ENCODE measurements around the gene CD320.
"Not testable (repeated sequence)": the region's sequence is repeated elsewhere in the genome, so short reads cannot be mapped to it uniquely, and the experiment has no call there.

CD320 gene

DNA sequence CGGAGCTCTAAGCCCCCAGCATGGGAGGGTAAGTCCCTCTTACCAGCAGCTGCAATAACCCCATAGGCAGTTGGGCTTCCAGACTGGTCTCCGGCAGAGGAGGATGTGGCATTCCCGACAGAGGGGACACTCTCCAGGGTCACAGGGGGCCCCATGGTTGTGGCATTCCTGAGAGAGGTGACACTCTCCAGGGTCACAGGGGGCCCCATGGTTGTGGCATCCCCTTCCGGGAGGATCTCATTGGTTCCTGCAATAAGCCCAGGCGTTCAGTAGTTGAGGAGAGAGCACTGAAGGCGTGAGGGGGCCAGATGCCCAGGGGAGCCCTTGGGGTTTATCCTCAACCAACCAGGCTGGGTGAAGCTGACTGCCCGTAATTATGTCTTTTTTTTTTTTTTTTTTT lies 5.4 kb downstream of the CD320 start:
- H3K4me3 ChIP-seq (ENCODE audit: low read depth, low read length) = no peak overlapping the region
- peak; percentile 27 for DNase-seq (ENCODE audit: low read depth)
- TF ChIP-seq, protein P1, sequence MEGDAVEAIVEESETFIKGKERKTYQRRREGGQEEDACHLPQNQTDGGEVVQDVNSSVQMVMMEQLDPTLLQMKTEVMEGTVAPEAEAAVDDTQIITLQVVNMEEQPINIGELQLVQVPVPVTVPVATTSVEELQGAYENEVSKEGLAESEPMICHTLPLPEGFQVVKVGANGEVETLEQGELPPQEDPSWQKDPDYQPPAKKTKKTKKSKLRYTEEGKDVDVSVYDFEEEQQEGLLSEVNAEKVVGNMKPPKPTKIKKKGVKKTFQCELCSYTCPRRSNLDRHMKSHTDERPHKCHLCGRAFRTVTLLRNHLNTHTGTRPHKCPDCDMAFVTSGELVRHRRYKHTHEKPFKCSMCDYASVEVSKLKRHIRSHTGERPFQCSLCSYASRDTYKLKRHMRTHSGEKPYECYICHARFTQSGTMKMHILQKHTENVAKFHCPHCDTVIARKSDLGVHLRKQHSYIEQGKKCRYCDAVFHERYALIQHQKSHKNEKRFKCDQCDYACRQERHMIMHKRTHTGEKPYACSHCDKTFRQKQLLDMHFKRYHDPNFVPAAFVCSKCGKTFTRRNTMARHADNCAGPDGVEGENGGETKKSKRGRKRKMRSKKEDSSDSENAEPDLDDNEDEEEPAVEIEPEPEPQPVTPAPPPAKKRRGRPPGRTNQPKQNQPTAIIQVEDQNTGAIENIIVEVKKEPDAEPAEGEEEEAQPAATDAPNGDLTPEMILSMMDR (IDR thresholded peaks at IDR 0.05; ENCODE audit: low read depth, low read length) = no peak
- TF ChIP-seq POLR2A (IDR thresholded peaks at IDR 0.05; ENCODE audit: extremely low read depth, insufficient read length) (no peak), MYC (IDR thresholded peaks at IDR 0.05; ENCODE audit: low read depth, low read length) (no peak)
- TF ChIP-seq, protein P2, sequence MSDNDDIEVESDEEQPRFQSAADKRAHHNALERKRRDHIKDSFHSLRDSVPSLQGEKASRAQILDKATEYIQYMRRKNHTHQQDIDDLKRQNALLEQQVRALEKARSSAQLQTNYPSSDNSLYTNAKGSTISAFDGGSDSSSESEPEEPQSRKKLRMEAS (IDR thresholded peaks at IDR 0.05; ENCODE audit: low read depth, low read length) = no peak

DNA sequence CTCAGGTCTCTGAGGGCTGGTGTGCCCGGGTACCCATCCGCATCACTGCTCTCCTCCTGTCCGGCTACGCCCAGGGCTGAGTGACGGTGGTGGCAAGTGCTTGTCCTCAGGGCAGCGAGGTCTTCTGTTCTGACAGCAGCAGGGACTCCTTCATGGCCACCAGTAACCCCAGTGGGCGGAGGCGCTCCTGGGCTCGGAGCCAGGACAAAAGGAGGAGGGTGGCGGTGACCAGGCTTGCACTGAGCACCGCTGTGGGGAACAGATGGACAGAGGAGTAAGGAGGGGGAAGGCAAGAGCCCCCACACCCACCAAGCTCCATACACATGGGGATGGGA lies 5.8 kb downstream of the CD320 start:
- DNase-seq (ENCODE audit: low read depth) = peak; percentile 25
- TF ChIP-seq, protein P2 (IDR thresholded peaks at IDR 0.05; ENCODE audit: low read depth, low read length) = no peak
- no peak overlapping the region for H3K4me3 ChIP-seq (ENCODE audit: low read depth, low read length)

GRCh38 chr19:8291337-8291736 lies 16.8 kb downstream of the CD320 start:
- DNase-seq (ENCODE audit: low read depth); H3K4me3 ChIP-seq (ENCODE audit: low read depth, low read length): not testable (repeated sequence)

- H3K4me3 ChIP-seq (ENCODE audit: low read depth, low read length); DNase-seq (ENCODE audit: low read depth): not testable (repeated sequence)
Observed at GRCh38 chr19:8276508-8276907, 31.6 kb downstream of the CD320 start.

DNA sequence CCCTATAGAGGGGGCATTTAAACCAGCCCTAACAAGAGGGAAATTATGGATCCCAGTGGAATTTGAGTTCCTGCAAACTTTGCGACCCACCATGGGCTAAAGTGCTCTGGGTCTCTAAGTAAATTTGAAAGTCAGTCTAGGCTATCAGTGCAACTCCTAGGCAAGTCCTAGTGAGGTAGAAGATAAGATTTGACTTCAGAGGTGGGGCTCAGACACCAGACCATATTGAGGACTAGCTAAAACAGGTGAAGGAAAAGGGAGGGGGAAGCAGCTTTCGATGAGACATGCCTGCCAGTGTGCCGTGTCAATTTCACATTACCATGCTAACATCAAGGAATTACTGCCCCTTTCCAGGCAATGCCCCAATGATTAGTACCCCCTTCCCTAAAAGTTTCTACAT lies 38.4 kb downstream of the CD320 start:
- TF ChIP-seq POLR2A (IDR thresholded peaks at IDR 0.05; ENCODE audit: extremely low read depth, insufficient read length) = no peak
- TF ChIP-seq, protein P2 (IDR thresholded peaks at IDR 0.05; ENCODE audit: low read depth, low read length) = no peak
- no peak for TF ChIP-seq MYC (IDR thresholded peaks at IDR 0.05; ENCODE audit: low read depth, low read length)
- TF ChIP-seq, protein P1 (IDR thresholded peaks at IDR 0.05; ENCODE audit: low read depth, low read length) = no peak
- no peak overlapping the region for H3K4me3 ChIP-seq (ENCODE audit: low read depth, low read length)
- no peak for DNase-seq (ENCODE audit: low read depth)

- TF ChIP-seq, protein P1 (IDR thresholded peaks at IDR 0.05; ENCODE audit: low read depth, low read length) = no peak
- TF ChIP-seq MYC (IDR thresholded peaks at IDR 0.05; ENCODE audit: low read depth, low read length) = no peak
- no peak for TF ChIP-seq POLR2A (IDR thresholded peaks at IDR 0.05; ENCODE audit: extremely low read depth, insufficient read length)
- TF ChIP-seq, protein P2 (IDR thresholded peaks at IDR 0.05; ENCODE audit: low read depth, low read length) = no peak
- H3K4me3 ChIP-seq (ENCODE audit: low read depth, low read length) = no peak overlapping the region
- DNase-seq (ENCODE audit: low read depth) = peak; percentile 25
Observed at GRCh38 chr19:8265872-8266271, 42.3 kb downstream of the CD320 start.

- DNase-seq (ENCODE audit: low read depth); H3K4me3 ChIP-seq (ENCODE audit: low read depth, low read length): not testable (repeated sequence)
Observed at GRCh38 chr19:8264248-8264647, 43.9 kb downstream of the CD320 start.

DNA sequence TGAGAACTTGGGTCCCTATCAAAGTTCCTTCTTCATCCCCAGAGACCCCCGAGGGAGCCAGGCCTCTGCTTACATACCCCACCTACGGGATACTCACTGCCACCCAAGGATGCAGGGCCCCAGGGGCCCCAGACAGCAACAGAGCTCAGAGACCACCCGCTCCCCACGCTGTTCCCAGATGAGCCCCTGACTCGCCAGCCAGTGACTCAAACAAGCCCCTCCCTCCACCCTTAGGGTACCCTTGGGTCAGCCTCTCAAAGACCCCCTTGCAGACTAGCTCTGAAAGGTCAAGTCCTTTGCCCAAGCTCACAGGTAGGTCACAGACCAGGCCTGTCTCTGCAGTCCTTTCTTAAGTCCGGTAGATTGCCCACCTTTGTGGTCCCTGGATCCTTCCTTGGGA lies 45.7 kb downstream of the CD320 start:
- H3K4me3 ChIP-seq (ENCODE audit: low read depth, low read length) = no peak overlapping the region
- TF ChIP-seq, protein P2 (IDR thresholded peaks at IDR 0.05; ENCODE audit: low read depth, low read length) = no peak
- TF ChIP-seq, protein P1 (IDR thresholded peaks at IDR 0.05; ENCODE audit: low read depth, low read length) = no peak
- TF ChIP-seq MYC (IDR thresholded peaks at IDR 0.05; ENCODE audit: low read depth, low read length) = no peak
- TF ChIP-seq POLR2A (IDR thresholded peaks at IDR 0.05; ENCODE audit: extremely low read depth, insufficient read length) = no peak
- DNase-seq (ENCODE audit: low read depth) = no peak
